SK-N-SH (cell line): ENCODE results near the gene TOM1L2. TPM values are rescaled to one million over a fixed set of nuclear protein-coding genes. Genes with fewer than 3 reads are reported as not detected.

Source experiments
- CTCF ChIA-PET: fragments of 300-600, 350-600 bp; formaldehyde crosslinking; extraction: SDS; loops from one replicate; lab custom pipeline; 2021; lab: Yijun Ruan, JAX
- POLR2A ChIA-PET: fragments of 350-600 bp; sonication (Branson Sonifier 250); formaldehyde crosslinking; extraction: SDS; loops from one replicate; lab custom pipeline; 2020; ENCODE audit warnings: antibody characterized with exemption, inconsistent platforms; lab: Yijun Ruan, JAX
- DNase-seq: peaks from one replicate; pipeline ENCODE4 v3.0.0; 2012
- H2AFZ ChIP-seq: fragments of 200-600 bp; sonication (generic); 2 replicates; pipeline ENCODE4 v1.8.1; 2016; ENCODE audit warnings: antibody characterized with exemption, mild to moderate bottlenecking, low read depth
- H3F3A ChIP-seq: fragments of 200-600 bp; sonication (generic); replicated peaks from 2 replicates; pipeline ENCODE3; 2016; ENCODE audit warnings: antibody characterized with exemption, mild to moderate bottlenecking; ENCODE audit not compliant: insufficient read depth
- H3K27ac ChIP-seq, 2 experiments: fragments of 200-500 bp in 1 of 2; fragments of 200-600 bp in 1 of 2; sonication (Bioruptor generic) in 1 of 2; sonication (generic), shearing (Covaris generic) in 1 of 2; 2 replicates each; pipeline versions ENCODE4 v1.5.1 to v1.6.1; 2014 to 2016; ENCODE audit warnings: low read depth in 2 of 2, inconsistent platforms in 1 of 2, low read length in 1 of 2, mild to moderate bottlenecking in 1 of 2, mixed read lengths in 1 of 2
- H3K27me3 ChIP-seq: fragments of 200-600 bp; sonication (generic), shearing (Covaris generic); 2 replicates; pipeline ENCODE4 v1.6.1; 2016; ENCODE audit warnings: mixed run types; ENCODE audit not compliant: insufficient read depth
- H3K36me3 ChIP-seq, 2 experiments: fragments of 200-500 bp in 1 of 2; fragments of 200-600 bp in 1 of 2; sonication (Bioruptor generic) in 1 of 2; sonication (generic) in 1 of 2; replicated peaks in 1 of 2; 2 replicates each; pipeline versions ENCODE3 to v1.5.1; 2014 to 2016; ENCODE audit warnings: low read length in 1 of 2, mild to moderate bottlenecking in 1 of 2; ENCODE audit not compliant: insufficient read depth in 2 of 2, control insufficient read depth in 1 of 2
- H3K4me1 ChIP-seq, 2 experiments: fragments of 200-500 bp in 1 of 2; fragments of 200-600 bp in 1 of 2; sonication (Bioruptor generic) in 1 of 2; sonication (generic), shearing (Covaris generic) in 1 of 2; 2 replicates each; pipeline versions ENCODE4 v1.5.1 to v1.6.1; 2014 to 2016; ENCODE audit warnings: low read depth in 1 of 2, low read length in 1 of 2, mixed run types in 1 of 2; ENCODE audit not compliant: insufficient read depth in 2 of 2, control insufficient read depth in 1 of 2
- H3K4me2 ChIP-seq: fragments of 200-600 bp; sonication (generic), shearing (Covaris generic); 2 replicates; pipeline ENCODE4 v1.6.1; 2017; ENCODE audit warnings: mixed run types
- H3K4me3 ChIP-seq, 2 experiments: fragments of 200-500 bp in 1 of 2; fragments of 200-600 bp in 1 of 2; sonication (Bioruptor generic) in 1 of 2; sonication (generic), shearing (Covaris generic) in 1 of 2; 2 replicates each; pipeline versions ENCODE4 v1.5.1 to v1.8.1; 2014 to 2016; ENCODE audit warnings: low read depth in 2 of 2, inconsistent platforms in 1 of 2, low read length in 1 of 2, mild to moderate bottlenecking in 1 of 2, mixed read lengths in 1 of 2, moderate library complexity in 1 of 2
- H3K79me2 ChIP-seq: fragments of 200-600 bp; sonication (generic); 2 replicates; pipeline ENCODE4 v1.8.1; 2017; ENCODE audit warnings: mild to moderate bottlenecking; ENCODE audit not compliant: insufficient read depth
- H3K9ac ChIP-seq: fragments of 200-600 bp; sonication (generic); 2 replicates; pipeline ENCODE4 v1.6.1; 2017; ENCODE audit warnings: mixed run types
- H3K9me2 ChIP-seq: fragments of 200-600 bp; sonication (generic); 2 replicates; pipeline ENCODE4 v1.6.1; 2017; ENCODE audit warnings: mixed run types
- H3K9me3 ChIP-seq: fragments of 200-600 bp; sonication (generic); 2 replicates; pipeline ENCODE4 v1.6.1; 2017; ENCODE audit warnings: mixed run types, mild to moderate bottlenecking, moderate library complexity
- H4K20me1 ChIP-seq: fragments of 200-600 bp; sonication (generic); 2 replicates; pipeline ENCODE4 v1.6.1; 2017; ENCODE audit warnings: mild to moderate bottlenecking, mixed run types; ENCODE audit not compliant: insufficient read depth
- CTCF ChIP-seq: fragments of 200-600 bp; sonication (generic); IDR thresholded peaks from 2 replicates; pipeline ENCODE4 v1.6.1; 2017; ENCODE audit warnings: antibody characterized with exemption, mild to moderate bottlenecking, moderate library complexity
- EP300 ChIP-seq, 2 experiments: IDR thresholded peaks; 2 replicates each; pipeline versions ENCODE4 v1.4.0 to v1.6.1; 2012; ENCODE audit warnings: borderline replicate concordance in 1 of 2, low read depth in 1 of 2, low read length in 1 of 2
- EZH2phosphoT487 ChIP-seq: fragments of 200-600 bp; sonication (generic); IDR thresholded peaks from 2 replicates; pipeline ENCODE4 v1.6.1; 2017; ENCODE audit warnings: low read depth, mixed run types, mild to moderate bottlenecking, antibody characterized with exemption, moderate library complexity, borderline replicate concordance
- FOSL2 ChIP-seq: IDR thresholded peaks from 2 replicates; pipeline ENCODE4 v1.4.0; 2012; ENCODE audit warnings: low read depth, mild to moderate bottlenecking, moderate library complexity, borderline replicate concordance
- FOXM1 ChIP-seq: IDR thresholded peaks from 2 replicates; pipeline ENCODE4 v1.4.0; 2012; ENCODE audit warnings: low read depth, mild to moderate bottlenecking
- GABPA ChIP-seq: IDR thresholded peaks from 2 replicates; pipeline ENCODE4 v1.4.0; 2012; ENCODE audit warnings: low read depth, mild to moderate bottlenecking
- GATA2 ChIP-seq: sonication (generic); formaldehyde crosslinking; IDR thresholded peaks from 2 replicates; pipeline ENCODE4 v1.5.0; 2020; ENCODE audit warnings: mild to moderate bottlenecking, missing genetic modification reagents
- JUND ChIP-seq: IDR thresholded peaks from 2 replicates; pipeline ENCODE4 v1.4.0; 2012
- MAX ChIP-seq: IDR thresholded peaks from 2 replicates; pipeline ENCODE4 v1.4.0; 2012; ENCODE audit warnings: low read depth
- MEF2A ChIP-seq: IDR thresholded peaks from 2 replicates; pipeline ENCODE4 v1.4.0; 2012; ENCODE audit warnings: low read depth, borderline replicate concordance
- NFIC ChIP-seq: IDR thresholded peaks from 2 replicates; pipeline ENCODE4 v1.4.0; 2012; ENCODE audit warnings: borderline replicate concordance
- NRF1 ChIP-seq: IDR thresholded peaks from 2 replicates; pipeline ENCODE4 v1.6.1; 2012; ENCODE audit warnings: low read depth, mild to moderate bottlenecking, low read length
- POLR2AphosphoS5 ChIP-seq: IDR thresholded peaks from 2 replicates; pipeline ENCODE4 v1.6.1; 2012; ENCODE audit warnings: low read depth, low read length
- RAD21 ChIP-seq: IDR thresholded peaks from 2 replicates; pipeline ENCODE4 v1.6.1; 2012; ENCODE audit warnings: mild to moderate bottlenecking, low read length
- RCOR1 ChIP-seq: fragments of 150-350 bp; IDR thresholded peaks from 2 replicates; pipeline ENCODE4 v1.6.1; 2017; ENCODE audit warnings: antibody characterized with exemption, low read length
- RFX5 ChIP-seq: IDR thresholded peaks from 2 replicates; pipeline ENCODE4 v1.6.1; 2012; ENCODE audit warnings: mild to moderate bottlenecking, improper control_type of control experiment, low read length
- RXRA ChIP-seq: IDR thresholded peaks from 2 replicates; pipeline ENCODE4 v1.4.0; 2012; ENCODE audit warnings: low read depth, mild to moderate bottlenecking, borderline replicate concordance
- SIN3A ChIP-seq: IDR thresholded peaks from 2 replicates; pipeline ENCODE4 v1.6.1; 2012; ENCODE audit warnings: low read depth, mild to moderate bottlenecking, low read length, moderate library complexity, borderline replicate concordance
- SMC3 ChIP-seq: IDR thresholded peaks from 2 replicates; pipeline ENCODE4 v1.6.1; 2012; ENCODE audit warnings: low read depth, low read length, improper control_type of control experiment
- TAF1 ChIP-seq: IDR thresholded peaks from 2 replicates; pipeline ENCODE4 v1.6.1; 2012; ENCODE audit warnings: low read depth, mild to moderate bottlenecking, low read length, moderate library complexity, borderline replicate concordance
- TCF12 ChIP-seq: IDR thresholded peaks from 2 replicates; pipeline ENCODE4 v1.4.0; 2012
- TEAD4 ChIP-seq: IDR thresholded peaks from 2 replicates; pipeline ENCODE4 v1.4.0; 2012; ENCODE audit warnings: mild to moderate bottlenecking, borderline replicate concordance; ENCODE audit not compliant: insufficient read depth
- YY1 ChIP-seq: IDR thresholded peaks from 2 replicates; pipeline ENCODE4 v1.4.0; 2012; ENCODE audit warnings: low read depth, mild to moderate bottlenecking
- WGBS: methylation state at CpG from one replicate; pipeline ENCODE4 v1.1.6; 2017; ENCODE audit warnings: low lambda C conversion rate; 5-methylcytosine and 5-hydroxymethylcytosine counted together
- polyA plus RNA-seq, 3 experiments: library from polyadenylated mRNA; depleted of rRNA; stranded (reverse); fragments of >200 nt; gene quantifications; 2 replicates each; pipeline ENCODE4 v1.2.3, GENCODE V29; 2012
- TF ChIP-seq, protein P1 (sequence below): IDR thresholded peaks from 2 replicates; pipeline ENCODE4 v1.4.0; 2012; ENCODE audit warnings: low read depth, borderline replicate concordance
- TF ChIP-seq, protein P2 (sequence below): IDR thresholded peaks from 2 replicates; pipeline ENCODE4 v1.6.1; 2012; ENCODE audit warnings: mild to moderate bottlenecking, low read depth, low read length, moderate library complexity
- TF ChIP-seq, protein P3 (sequence below): fragments of 150-350 bp; IDR thresholded peaks from 2 replicates; pipeline ENCODE4 v1.6.1; 2017; ENCODE audit warnings: antibody characterized with exemption, low read length, low read depth, borderline replicate concordance

The TOM1L2 gene
- polyA plus RNA-seq, 1 of the 3 experiments (the other 2 are of a cell fraction) = 85.4 TPM

DNA sequence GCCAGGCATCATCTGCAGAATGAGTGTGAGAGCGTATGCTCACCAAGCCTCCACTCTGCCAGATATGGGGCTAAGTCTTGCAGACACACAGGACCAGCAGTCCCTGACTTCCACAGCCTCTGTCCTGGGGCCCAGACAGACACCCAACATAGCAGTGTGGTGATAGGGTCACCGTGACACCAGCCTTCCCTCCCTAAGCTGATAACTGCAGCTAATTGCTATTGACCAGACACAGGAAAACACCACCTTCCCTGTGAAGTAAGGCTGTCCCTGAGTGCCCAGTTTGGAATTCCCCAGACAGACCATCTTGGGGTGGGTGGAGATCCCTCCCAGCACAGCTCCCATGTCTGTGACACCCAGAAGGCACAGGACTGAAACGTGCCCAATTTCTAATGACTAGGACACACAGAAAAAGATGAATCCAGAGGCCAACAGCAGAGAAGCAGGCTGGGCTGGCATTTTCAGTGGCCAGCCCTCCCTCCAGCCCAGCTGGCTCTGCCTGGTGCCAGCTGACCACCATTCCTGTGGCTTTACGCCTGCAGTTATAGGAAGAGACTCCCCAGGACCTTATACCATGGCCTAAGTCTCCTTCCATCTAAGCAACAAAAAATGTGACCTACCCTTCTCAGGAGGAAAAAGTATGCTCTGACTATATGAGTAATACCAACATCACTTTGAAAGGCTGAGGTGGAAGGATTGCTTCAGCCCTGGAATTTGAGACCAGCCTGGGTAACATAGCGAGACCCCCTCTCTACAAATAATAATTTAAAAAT is 36.5 kb upstream of the TOM1L2 start:
- H3K9ac ChIP-seq = no peak overlapping the region
- H3K9me3 ChIP-seq = no peaks in the 10 kb centered on the region
- no peaks in the 10 kb centered on the region for H4K20me1 ChIP-seq
- no peaks in the 10 kb centered on the region for H3K9me2 ChIP-seq
- peak overlapping the region; percentile 1; the same call in 1 of the 2 replicates for H3K4me2 ChIP-seq
- peak overlapping the region; percentile 40 to 90 for H3K27ac ChIP-seq
- peak; percentile 69 for DNase-seq
- H3F3A ChIP-seq = peaks cover 5% of the 10 kb centered on the region
- no peaks in the 10 kb centered on the region for H3K36me3 ChIP-seq
- H3K4me3 ChIP-seq = no peak overlapping the region
- H3K4me1 ChIP-seq = peaks cover 11 to 34% of the 10 kb centered on the region in 2 experiments; a peak in 3 of 4 replicates
- WGBS = 50% methylated on average over 3 of the region's 5 CpGs
- CTCF ChIA-PET = interaction anchor here (0.6 to 3.1 kb wide), 4 partner anchors 14 to 148 kb away, joined by 3 to 18 read pairs (median 6); no protein-coding TSS in a partner anchor
- POLR2A ChIA-PET = interaction anchor here (2.6 kb wide), 1 partner anchor 17 kb away, joined by 8 read pairs; no protein-coding TSS in a partner anchor
- H2AFZ ChIP-seq = no peak overlapping the region
- H3K27me3 ChIP-seq = no peaks in the 10 kb centered on the region
- H3K79me2 ChIP-seq = no peaks in the 10 kb centered on the region
- TF ChIP-seq, protein P1, sequence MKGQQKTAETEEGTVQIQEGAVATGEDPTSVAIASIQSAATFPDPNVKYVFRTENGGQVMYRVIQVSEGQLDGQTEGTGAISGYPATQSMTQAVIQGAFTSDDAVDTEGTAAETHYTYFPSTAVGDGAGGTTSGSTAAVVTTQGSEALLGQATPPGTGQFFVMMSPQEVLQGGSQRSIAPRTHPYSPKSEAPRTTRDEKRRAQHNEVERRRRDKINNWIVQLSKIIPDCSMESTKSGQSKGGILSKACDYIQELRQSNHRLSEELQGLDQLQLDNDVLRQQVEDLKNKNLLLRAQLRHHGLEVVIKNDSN = no peak
- TF ChIP-seq JUND (no peak; the same call in 1 of the 2 replicates), RXRA (no peak), MEF2A (no peak), TCF12 (peak; percentile 71), YY1 (no peak), SIN3A (no peak), TEAD4 (no peak; the same call in 1 of the 2 replicates), MAX (no peak), EP300 (IDR thresholded peaks at IDR 0.05; ENCODE audit: borderline replicate concordance in 1 of 2, low read depth in 1 of 2, low read length in 1 of 2) (0 out of 4 replicates have a peak, but pooled peaks of 1 of the 2 experiments have one; percentile 30), CTCF (no peak), TAF1 (no peak), FOSL2 (peak; percentile 13; the same call in 1 of the 2 replicates), GABPA (no peak), SMC3 (no peak), POLR2AphosphoS5 (no peak), EZH2phosphoT487 (no peak), NRF1 (no peak), NFIC (no peak; the same call in none of the 2 replicates), GATA2 (CRISPR knock-in tag) (peak; percentile 59), RAD21 (no peak), FOXM1 (no peak), RCOR1 (0 out of 2 replicates have a peak, but pooled peaks have one; percentile 35), RFX5 (no peak)
- TF ChIP-seq, protein P2, sequence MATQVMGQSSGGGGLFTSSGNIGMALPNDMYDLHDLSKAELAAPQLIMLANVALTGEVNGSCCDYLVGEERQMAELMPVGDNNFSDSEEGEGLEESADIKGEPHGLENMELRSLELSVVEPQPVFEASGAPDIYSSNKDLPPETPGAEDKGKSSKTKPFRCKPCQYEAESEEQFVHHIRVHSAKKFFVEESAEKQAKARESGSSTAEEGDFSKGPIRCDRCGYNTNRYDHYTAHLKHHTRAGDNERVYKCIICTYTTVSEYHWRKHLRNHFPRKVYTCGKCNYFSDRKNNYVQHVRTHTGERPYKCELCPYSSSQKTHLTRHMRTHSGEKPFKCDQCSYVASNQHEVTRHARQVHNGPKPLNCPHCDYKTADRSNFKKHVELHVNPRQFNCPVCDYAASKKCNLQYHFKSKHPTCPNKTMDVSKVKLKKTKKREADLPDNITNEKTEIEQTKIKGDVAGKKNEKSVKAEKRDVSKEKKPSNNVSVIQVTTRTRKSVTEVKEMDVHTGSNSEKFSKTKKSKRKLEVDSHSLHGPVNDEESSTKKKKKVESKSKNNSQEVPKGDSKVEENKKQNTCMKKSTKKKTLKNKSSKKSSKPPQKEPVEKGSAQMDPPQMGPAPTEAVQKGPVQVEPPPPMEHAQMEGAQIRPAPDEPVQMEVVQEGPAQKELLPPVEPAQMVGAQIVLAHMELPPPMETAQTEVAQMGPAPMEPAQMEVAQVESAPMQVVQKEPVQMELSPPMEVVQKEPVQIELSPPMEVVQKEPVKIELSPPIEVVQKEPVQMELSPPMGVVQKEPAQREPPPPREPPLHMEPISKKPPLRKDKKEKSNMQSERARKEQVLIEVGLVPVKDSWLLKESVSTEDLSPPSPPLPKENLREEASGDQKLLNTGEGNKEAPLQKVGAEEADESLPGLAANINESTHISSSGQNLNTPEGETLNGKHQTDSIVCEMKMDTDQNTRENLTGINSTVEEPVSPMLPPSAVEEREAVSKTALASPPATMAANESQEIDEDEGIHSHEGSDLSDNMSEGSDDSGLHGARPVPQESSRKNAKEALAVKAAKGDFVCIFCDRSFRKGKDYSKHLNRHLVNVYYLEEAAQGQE = no peak
- TF ChIP-seq, protein P3, sequence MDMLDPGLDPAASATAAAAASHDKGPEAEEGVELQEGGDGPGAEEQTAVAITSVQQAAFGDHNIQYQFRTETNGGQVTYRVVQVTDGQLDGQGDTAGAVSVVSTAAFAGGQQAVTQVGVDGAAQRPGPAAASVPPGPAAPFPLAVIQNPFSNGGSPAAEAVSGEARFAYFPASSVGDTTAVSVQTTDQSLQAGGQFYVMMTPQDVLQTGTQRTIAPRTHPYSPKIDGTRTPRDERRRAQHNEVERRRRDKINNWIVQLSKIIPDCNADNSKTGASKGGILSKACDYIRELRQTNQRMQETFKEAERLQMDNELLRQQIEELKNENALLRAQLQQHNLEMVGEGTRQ = no peak
